Glomerular visceral epithelial cell (primary cell): ENCODE results near the gene EXOSC2.

Source experiments
- DNase-seq: peaks from one replicate; pipeline ENCODE4 v3.0.0-alpha.2; 2016; ENCODE audit errors: extremely low spot score

EXOSC2 gene

GRCh38 chr9:130693426-130694191 is at the start of gene EXOSC2:
TSS of gene EXOSC2 (plus strand) at chr9:130693780. CDS start at chr9:130693792, 12 bp downstream.
- DNase-seq, result peak; percentile 98

- no peak for DNase-seq
Measured at GRCh38 chr9:130651221-130651620, 42.4 kb upstream of the EXOSC2 start.

- DNase-seq, result no peak
Measured at GRCh38 chr9:130651752-130652151, 41.8 kb upstream of the EXOSC2 start.

GRCh38 chr9:130654879-130655278 is 38.7 kb upstream of the EXOSC2 start:
- DNase-seq, result no peak

- no peak for DNase-seq
Measured at GRCh38 chr9:130658893-130659698, 34.5 kb upstream of the EXOSC2 start.

GRCh38 chr9:130659699-130660248 is 33.8 kb upstream of the EXOSC2 start:
- no peak for DNase-seq

GRCh38 chr9:130660326-130660682 is 33.3 kb upstream of the EXOSC2 start:
- DNase-seq, result no peak

- no peak for DNase-seq
Measured at GRCh38 chr9:130660683-130661450, 32.7 kb upstream of the EXOSC2 start.

- DNase-seq, result no peak
Measured at GRCh38 chr9:130661451-130662098, 32.0 kb upstream of the EXOSC2 start.

GRCh38 chr9:130662099-130662969 is 31.2 kb upstream of the EXOSC2 start:
- no peak for DNase-seq

- DNase-seq, result no peak
Measured at GRCh38 chr9:130662970-130663257, 30.7 kb upstream of the EXOSC2 start.

- no peak for DNase-seq
Measured at GRCh38 chr9:130663258-130663976, 30.2 kb upstream of the EXOSC2 start.

- DNase-seq, result no peak
Measured at GRCh38 chr9:130663977-130664250, 29.7 kb upstream of the EXOSC2 start.

- no peak for DNase-seq
Measured at GRCh38 chr9:130664251-130665028, 29.1 kb upstream of the EXOSC2 start, which contains the start of gene PRDM12. TSS of gene PRDM12 (plus strand) at chr9:130664594. CDS start at chr9:130664654, 60 bp downstream.

- no peak for DNase-seq
Measured at GRCh38 chr9:130665029-130665430, 28.6 kb upstream of the EXOSC2 start.

GRCh38 chr9:130665431-130666392 is 27.9 kb upstream of the EXOSC2 start:
- DNase-seq, result no peak

- no peak for DNase-seq
Measured at GRCh38 chr9:130666393-130667119, 27.0 kb upstream of the EXOSC2 start.

GRCh38 chr9:130667120-130667435 is 26.5 kb upstream of the EXOSC2 start:
- DNase-seq, result no peak
